ENCODE data around the gene DENND5B. TPM values are rescaled to one million over a fixed set of nuclear protein-coding genes. Genes with fewer than 3 reads are reported as not detected.
"Not testable (repeated sequence)": the region's sequence is repeated elsewhere in the genome, so short reads cannot be mapped to it uniquely, and the experiment has no call there.

The DENND5B gene
- polyA plus RNA-seq (ENCODE audit: insufficient read length in 4 of 4) = 10 to 100 TPM; 25.8 to 34.4 (median 28.7) TPM

DNA sequence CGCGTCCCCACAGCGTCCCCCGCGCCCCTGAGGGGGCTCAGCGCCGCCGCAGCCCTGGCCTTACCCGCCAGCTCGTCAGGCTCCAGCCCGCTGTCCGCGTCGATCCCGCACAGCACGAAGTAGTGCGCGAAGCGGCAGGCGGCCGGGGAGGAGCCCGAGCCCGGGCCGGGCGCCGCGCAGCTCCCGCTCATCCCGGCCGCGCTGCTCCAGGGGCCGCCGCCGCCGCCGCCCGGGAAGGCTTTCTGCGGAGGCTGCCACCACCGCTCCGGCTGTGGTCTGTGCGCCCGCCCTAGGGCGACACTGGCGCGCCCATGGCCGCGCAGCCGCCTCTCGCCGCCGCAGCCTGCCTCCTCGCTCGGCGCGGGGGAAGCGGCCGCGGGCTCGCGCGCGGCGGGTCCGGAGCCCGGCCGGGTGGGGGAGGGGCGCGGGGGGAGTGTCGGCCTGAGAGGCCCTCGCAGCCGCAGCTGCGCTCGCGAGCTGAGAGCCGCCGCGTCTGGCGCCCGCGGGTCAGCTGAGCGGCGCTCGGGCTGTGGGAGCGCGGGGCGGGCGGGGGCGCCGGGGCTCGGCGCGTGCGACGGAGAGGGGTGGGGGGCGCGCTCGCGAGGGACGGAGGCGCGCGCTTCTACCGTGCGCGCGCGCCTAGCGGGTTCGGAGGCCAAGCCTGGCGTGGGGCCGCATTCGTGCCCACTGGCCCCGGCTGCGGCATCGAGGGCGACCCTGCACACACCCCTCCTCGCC, at the start of gene DENND5B:
Gene DENND5B, minus strand, starts transcription at position 495 of the 738 bp plus-strand sequence. Its CDS starts 304 bp downstream, at position 191.
- DNase-seq (ENCODE audit: low read depth in 4 of 4, low spot score in 3 of 4) = peak; percentile 51 to 76 (median 72)

DNA sequence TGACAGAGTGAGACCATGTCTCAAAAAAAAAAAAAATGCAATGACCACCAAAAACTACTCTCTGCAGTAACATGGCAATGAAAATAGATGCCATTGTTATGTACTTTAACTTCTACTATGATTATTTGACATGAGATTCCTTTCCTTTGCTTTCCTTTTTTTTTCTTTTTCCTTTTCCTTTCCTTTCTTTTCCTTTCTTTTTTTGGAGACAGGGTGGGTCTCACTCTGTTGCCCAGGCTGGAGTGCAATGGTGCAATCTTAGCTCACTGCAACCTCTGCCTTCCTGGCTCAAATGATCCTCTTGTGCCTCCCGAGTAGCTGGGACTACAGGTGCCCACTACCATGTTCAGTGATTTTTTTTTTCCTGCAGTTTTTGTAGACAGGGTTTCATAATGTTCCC, 43.7 kb upstream of the DENND5B start:
- no peak for DNase-seq (ENCODE audit: low read depth in 4 of 4, low spot score in 3 of 4)

GRCh38 chr12:31633464-31633863, 42.5 kb upstream of the DENND5B start:
- no peak for DNase-seq (ENCODE audit: low read depth in 4 of 4, low spot score in 3 of 4)

DNA sequence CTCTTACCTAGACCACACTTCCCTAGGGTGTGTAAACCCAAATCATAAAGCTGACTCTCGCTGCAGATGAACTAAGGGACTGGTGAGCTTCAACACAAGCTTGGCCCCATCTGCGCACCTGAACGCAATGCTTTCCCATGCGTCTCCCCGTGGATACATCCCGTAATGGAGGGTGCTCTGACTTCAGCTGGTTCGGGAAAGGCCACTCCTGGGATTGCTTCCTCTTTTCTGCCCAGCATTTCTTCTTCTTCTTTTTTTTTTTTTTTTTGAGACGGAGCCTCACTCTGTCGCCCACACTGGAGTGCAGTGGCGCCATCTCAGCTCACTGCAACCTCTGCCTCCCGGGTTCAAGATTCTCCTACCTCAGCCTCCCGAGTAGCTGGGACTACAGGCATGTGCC, 40.9 kb upstream of the DENND5B start:
- no peak for DNase-seq (ENCODE audit: low read depth in 4 of 4, low spot score in 3 of 4)

- no peak for DNase-seq (ENCODE audit: low read depth in 4 of 4, low spot score in 3 of 4)
Measured at GRCh38 chr12:31631023-31631724, 40.2 kb upstream of the DENND5B start.

- DNase-seq (ENCODE audit: low read depth in 4 of 4, low spot score in 3 of 4) = peak in 2 of 4 donors; percentile 69
Measured at GRCh38 chr12:31629756-31630732, 39.1 kb upstream of the DENND5B start.

GRCh38 chr12:31627456-31628054, 36.6 kb upstream of the DENND5B start:
- DNase-seq (ENCODE audit: low read depth in 4 of 4, low spot score in 3 of 4) = no peak

GRCh38 chr12:31626270-31626995, 35.5 kb upstream of the DENND5B start:
- DNase-seq (ENCODE audit: low read depth in 4 of 4, low spot score in 3 of 4) = no peak

- DNase-seq (ENCODE audit: low read depth in 4 of 4, low spot score in 3 of 4) = no peak
Measured at GRCh38 chr12:31622038-31622437, 31.1 kb upstream of the DENND5B start.

DNA sequence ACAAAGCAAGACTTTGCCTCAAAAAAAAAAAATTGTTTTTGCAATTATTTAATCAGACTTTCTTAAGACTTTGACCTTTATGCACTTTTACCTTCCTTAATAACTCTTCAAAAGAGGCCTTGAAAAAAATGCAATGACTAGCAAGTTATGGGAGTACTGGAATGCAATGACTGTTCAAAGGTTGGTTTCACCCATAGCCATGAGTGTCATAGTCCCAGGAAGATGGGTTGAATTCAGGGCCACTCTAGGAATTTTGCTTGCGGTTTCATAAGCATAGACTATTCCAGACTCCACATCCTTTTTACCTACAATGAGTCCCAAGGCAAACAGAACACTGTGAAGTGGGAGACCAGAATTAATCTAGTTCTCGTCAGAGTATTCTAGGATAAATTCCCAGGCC, 29.4 kb upstream of the DENND5B start:
- DNase-seq (ENCODE audit: low read depth in 4 of 4, low spot score in 3 of 4) = no peak

DNA sequence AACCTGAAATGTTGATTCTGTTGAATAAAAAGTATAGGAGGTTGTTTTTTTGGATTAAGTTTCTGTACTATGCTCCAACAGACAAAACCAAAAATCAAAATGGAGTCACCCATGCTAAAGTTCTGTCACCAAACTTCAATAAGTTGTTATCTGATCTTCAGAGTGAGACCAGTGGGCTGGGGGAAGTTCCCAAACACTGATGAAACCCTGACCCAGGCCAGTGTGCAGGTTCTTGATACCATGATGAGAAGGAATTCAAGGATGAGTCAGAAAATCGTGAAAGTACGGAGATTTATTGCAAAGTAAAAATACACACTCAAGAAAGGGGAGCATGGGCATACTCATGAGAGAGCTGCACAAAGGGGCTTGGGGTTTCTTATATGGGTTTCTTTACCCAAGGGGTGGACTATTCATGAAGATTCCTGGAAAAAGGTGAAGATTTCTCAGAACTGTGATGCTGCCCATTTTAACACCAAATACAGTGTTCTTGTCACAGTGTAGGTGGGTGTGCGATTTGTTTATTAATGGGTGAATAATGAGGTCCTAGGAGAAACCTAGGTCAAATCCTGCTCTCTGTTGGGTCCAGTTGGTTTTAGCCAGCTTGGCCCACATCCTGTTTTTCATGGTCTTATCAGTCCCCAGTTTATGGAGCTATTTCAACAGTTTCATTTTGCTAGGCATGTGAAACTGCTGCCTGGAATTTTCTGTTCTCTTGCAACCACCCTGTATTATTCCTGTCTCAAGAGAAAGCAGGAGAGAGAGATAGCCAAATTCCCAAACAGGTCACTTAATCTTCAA, 27.5 kb upstream of the DENND5B start:
- DNase-seq (ENCODE audit: low read depth in 4 of 4, low spot score in 3 of 4) = no peak

- no peak for DNase-seq (ENCODE audit: low read depth in 4 of 4, low spot score in 3 of 4)
Measured at GRCh38 chr12:31612819-31613218, 21.9 kb upstream of the DENND5B start.

DNA sequence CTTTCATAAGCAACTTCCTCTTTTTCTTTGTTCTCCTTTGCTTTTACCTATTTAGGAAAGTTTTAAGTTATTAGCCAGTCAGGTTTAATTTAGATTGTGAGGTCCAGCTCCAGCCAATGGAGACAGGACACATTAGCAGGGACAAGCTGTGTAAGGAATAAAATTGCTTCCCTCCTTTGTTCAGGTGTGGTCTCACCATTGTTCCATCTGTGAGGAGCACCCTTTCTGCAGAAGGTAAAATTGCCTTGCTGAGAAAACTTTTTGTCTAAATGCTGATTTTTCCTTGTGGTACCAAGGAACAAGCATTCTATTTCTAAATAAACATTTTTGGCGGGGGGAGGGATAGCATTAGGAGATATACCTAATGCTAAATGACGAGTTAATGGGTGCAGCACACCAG, 17.4 kb upstream of the DENND5B start:
- DNase-seq (ENCODE audit: low read depth in 4 of 4, low spot score in 3 of 4) = not testable (repeated sequence)

GRCh38 chr12:31605531-31605930, 14.6 kb upstream of the DENND5B start:
- no peak for DNase-seq (ENCODE audit: low read depth in 4 of 4, low spot score in 3 of 4)

DNA sequence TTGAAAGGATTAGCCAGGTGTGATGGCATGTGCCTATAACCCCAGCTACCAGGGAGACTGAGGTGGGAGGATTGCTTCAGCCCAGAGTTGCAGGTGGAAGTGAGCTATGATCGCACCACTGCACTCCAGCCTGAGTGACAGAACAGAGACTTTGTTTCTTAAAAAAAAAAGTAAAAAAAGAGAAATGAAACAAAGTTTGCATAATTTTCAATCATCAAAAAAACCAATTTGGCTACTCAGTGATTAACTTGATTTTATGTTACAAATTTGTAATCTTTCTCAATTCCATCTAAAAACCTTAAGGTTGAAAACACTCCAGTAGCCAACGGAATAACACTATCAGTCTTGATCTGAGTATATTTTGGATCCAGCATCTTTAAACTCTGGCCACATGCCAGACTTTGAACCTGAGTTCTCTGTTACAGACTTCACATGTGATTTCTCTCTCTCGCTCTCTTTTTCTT, 12.6 kb upstream of the DENND5B start:
- no peak for DNase-seq (ENCODE audit: low read depth in 4 of 4, low spot score in 3 of 4)

- DNase-seq (ENCODE audit: low read depth in 4 of 4, low spot score in 3 of 4) = no peak
Measured at GRCh38 chr12:31600750-31601149, 9.8 kb upstream of the DENND5B start.

DNA sequence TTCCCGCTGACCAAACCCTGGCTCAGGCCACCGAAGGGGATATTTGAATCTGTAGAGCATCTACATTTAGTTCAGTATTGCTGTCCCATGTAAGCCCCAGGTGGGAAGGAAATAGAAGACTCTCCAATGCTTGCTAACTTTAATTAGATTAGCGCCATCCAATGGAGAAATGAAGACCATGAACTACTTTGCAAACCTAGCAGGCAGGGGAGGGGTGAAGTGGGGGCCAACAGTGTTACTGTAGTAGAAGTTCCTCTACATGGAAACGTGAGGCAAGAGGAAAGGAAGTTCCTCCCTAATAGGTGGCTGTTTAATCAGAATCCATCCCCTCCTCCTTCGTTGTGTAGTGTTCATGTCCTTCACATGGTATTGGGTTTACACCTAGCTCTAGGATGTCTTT, 9.3 kb upstream of the DENND5B start:
- DNase-seq (ENCODE audit: low read depth in 4 of 4, low spot score in 3 of 4) = no peak

GRCh38 chr12:31599053-31599452, 8.1 kb upstream of the DENND5B start:
- DNase-seq (ENCODE audit: low read depth in 4 of 4, low spot score in 3 of 4) = no peak

DNA sequence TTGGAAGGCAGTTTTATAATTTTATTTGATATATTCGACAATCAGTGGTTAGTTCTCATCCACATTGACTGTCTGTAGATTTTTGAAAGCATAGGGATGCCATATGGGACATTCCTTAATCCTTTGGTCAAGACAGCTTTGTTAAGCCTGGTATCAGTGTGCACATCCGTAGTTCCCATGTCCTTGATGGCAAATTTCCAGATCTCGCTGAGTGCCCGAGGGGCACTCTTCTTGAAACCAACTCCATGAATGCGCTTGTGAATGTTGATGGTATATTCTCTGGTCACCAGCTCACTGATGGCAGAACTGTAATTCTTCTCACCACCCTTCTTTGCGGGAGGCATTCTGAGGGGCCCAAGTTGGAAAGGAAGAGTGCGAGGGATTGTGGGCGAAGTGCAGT, 6.1 kb upstream of the DENND5B start:
- no peak for DNase-seq (ENCODE audit: low read depth in 4 of 4, low spot score in 3 of 4)

Data from right renal pelvis (tissue), 4 donors.